Occipital lobe (tissue), 2 donors: Measurements from ENCODE around the gene RPGRIP1. TPM values are rescaled to one million over a fixed set of nuclear protein-coding genes. Genes with fewer than 3 reads are reported as not detected.
"Not testable (repeated sequence)": the region's sequence is repeated elsewhere in the genome, so short reads cannot be mapped to it uniquely, and the experiment has no call there.

Source experiments
- DNase-seq: peaks from one replicate; lab custom pipeline; 2025; lab: John Stamatoyannopoulos, UW
- total RNA-seq: library from RNA; depleted of rRNA; stranded (reverse); fragments of >200 nt; gene quantifications from one replicate; pipeline ENCODE4 v1.2.3, GENCODE V29; 2014

RPGRIP1 gene
- total RNA-seq, 1 donor from 2014 or later, result 0.16 TPM

- no peak for DNase-seq
Measured at GRCh38 chr14:21258005-21258888, 21.6 kb upstream of the RPGRIP1 start.

GRCh38 chr14:21258889-21259787 is 20.7 kb upstream of the RPGRIP1 start:
- DNase-seq, result no peak

- DNase-seq, result no peak
Measured at GRCh38 chr14:21261824-21262223, 18.1 kb upstream of the RPGRIP1 start.

- DNase-seq, result no peak
Measured at GRCh38 chr14:21262410-21262809, 17.5 kb upstream of the RPGRIP1 start.

- no peak for DNase-seq
Measured at GRCh38 chr14:21263284-21264024, 16.4 kb upstream of the RPGRIP1 start.

- no peak for DNase-seq
Measured at GRCh38 chr14:21264025-21264801, 15.7 kb upstream of the RPGRIP1 start.

GRCh38 chr14:21267431-21267845 is 12.4 kb upstream of the RPGRIP1 start:
- no peak for DNase-seq

- no peak for DNase-seq
Measured at GRCh38 chr14:21267886-21268616, 11.8 kb upstream of the RPGRIP1 start.

- DNase-seq, result no peak
Measured at GRCh38 chr14:21268617-21269251, 11.1 kb upstream of the RPGRIP1 start.

GRCh38 chr14:21269252-21270046 is 10.4 kb upstream of the RPGRIP1 start, which contains the start of gene HNRNPC:
Gene HNRNPC (minus strand): TSS chr14:21269442. CDS start chr14:21234193, 35,249 bp downstream.
- DNase-seq, result peak; percentile 99

GRCh38 chr14:21272661-21273060 is 7.2 kb upstream of the RPGRIP1 start:
- DNase-seq, result not testable (repeated sequence)

GRCh38 chr14:21275261-21275858 is 4.5 kb upstream of the RPGRIP1 start:
- no peak for DNase-seq

- no peak for DNase-seq
Measured at GRCh38 chr14:21278632-21279031, 1.3 kb upstream of the RPGRIP1 start.

GRCh38 chr14:21281917-21282316 is 2.0 kb downstream of the RPGRIP1 start:
- not testable (repeated sequence) for DNase-seq

- DNase-seq, result not testable (repeated sequence)
Measured at GRCh38 chr14:21286516-21286915, 6.6 kb downstream of the RPGRIP1 start.

- DNase-seq, result no peak
Measured at GRCh38 chr14:21287168-21287567, 7.3 kb downstream of the RPGRIP1 start.

- not testable (repeated sequence) for DNase-seq
Measured at GRCh38 chr14:21294026-21294425, 14.1 kb downstream of the RPGRIP1 start.

- DNase-seq, result no peak
Measured at GRCh38 chr14:21298358-21298757, 18.5 kb downstream of the RPGRIP1 start.
